ENCODE measurements around the gene ZNF280A.

GRCh38 chr22:22534604-22535415 is 14.7 kb upstream of the ZNF280A start:
- TF ChIP-seq CTCF (IDR thresholded peaks at IDR 0.05): no peak
- TF ChIP-seq POLR2A (IDR thresholded peaks at IDR 0.05): no peak

All from heart left ventricle (tissue), 13 donors.